Duodenal mucosa (tissue), 2 donors: ENCODE results near the gene ATL1.
"Not testable (repeated sequence)": the region's sequence is repeated elsewhere in the genome, so short reads cannot be mapped to it uniquely, and the experiment has no call there.

Source experiments
- H3K27ac ChIP-seq: one replicate; pipeline ENCODE4 v1.7.0; 2013; ENCODE audit warnings: low read depth, low read length
- H3K27me3 ChIP-seq, 2 donors: one replicate each; pipeline ENCODE4 v1.7.0; 2013; ENCODE audit warnings: low read length in 2 of 2, control low read depth in 1 of 2; ENCODE audit not compliant: insufficient read depth in 2 of 2, control insufficient read depth in 1 of 2
- H3K36me3 ChIP-seq, 2 donors: one replicate each; pipeline ENCODE4 v1.7.0; 2013; ENCODE audit warnings: low read length in 2 of 2, control low read depth in 1 of 2; ENCODE audit not compliant: insufficient read depth in 2 of 2, control insufficient read depth in 1 of 2
- H3K4me1 ChIP-seq, 2 donors: one replicate each; pipeline ENCODE4 v1.7.0; 2013; ENCODE audit warnings: low read length in 2 of 2, control low read depth in 1 of 2; ENCODE audit not compliant: insufficient read depth in 2 of 2, control insufficient read depth in 1 of 2
- H3K4me3 ChIP-seq, 2 donors: one replicate each; pipeline ENCODE4 v1.7.0; 2013; ENCODE audit warnings: low read length in 2 of 2, low read depth in 1 of 2
- H3K9ac ChIP-seq, 2 donors: one replicate each; pipeline ENCODE4 v1.7.0; 2013; ENCODE audit warnings: low read length in 2 of 2, low read depth in 1 of 2
- H3K9me3 ChIP-seq, 2 donors: one replicate each; pipeline ENCODE4 v1.7.0; 2013; ENCODE audit warnings: low read length in 2 of 2, control low read depth in 1 of 2; ENCODE audit not compliant: control insufficient read depth in 1 of 2

ATL1 gene

DNA sequence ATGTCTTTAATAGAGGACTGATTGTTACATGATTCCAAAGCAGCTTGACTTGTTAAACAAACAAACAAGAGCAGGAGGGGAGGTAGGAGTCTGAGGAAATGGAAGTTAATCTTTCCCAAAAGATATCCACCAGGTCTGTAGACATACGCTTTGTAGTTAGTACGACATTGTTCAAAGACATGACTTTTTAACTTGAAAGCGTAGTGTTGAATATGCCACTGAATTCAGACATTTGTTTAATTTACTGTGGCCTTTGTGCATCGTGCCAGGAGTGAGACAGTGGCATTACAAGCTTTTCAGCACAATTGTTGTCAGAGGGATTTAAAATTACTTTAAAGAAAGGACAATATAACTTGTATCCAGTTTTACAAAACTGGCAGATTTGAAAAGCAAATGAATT lies 55.1 kb downstream of the ATL1 start:
- no peaks in the 10 kb centered on the region for H3K4me1 ChIP-seq
- H3K9ac ChIP-seq = no peak overlapping the region
- no peak overlapping the region for H3K27ac ChIP-seq
- no peaks in the 10 kb centered on the region for H3K9me3 ChIP-seq
- H3K36me3 ChIP-seq = no peaks in the 10 kb centered on the region
- H3K4me3 ChIP-seq = no peak overlapping the region
- no peaks in the 10 kb centered on the region for H3K27me3 ChIP-seq

GRCh38 chr14:50615552-50615951 lies 55.6 kb downstream of the ATL1 start:
- no peak overlapping the region for H3K9ac ChIP-seq

GRCh38 chr14:50616275-50616674 lies 56.3 kb downstream of the ATL1 start:
- no peaks in the 10 kb centered on the region for H3K36me3 ChIP-seq
- no peaks in the 10 kb centered on the region for H3K27me3 ChIP-seq
- H3K9me3 ChIP-seq = no peaks in the 10 kb centered on the region
- no peaks in the 10 kb centered on the region for H3K4me1 ChIP-seq
- no peak overlapping the region for H3K9ac ChIP-seq
- no peak overlapping the region for H3K27ac ChIP-seq
- H3K4me3 ChIP-seq = no peak overlapping the region

More at GRCh38 chr14:50615552-50615951, 55.6 kb downstream of the ATL1 start:
- no peaks in the 10 kb centered on the region for H3K27me3 ChIP-seq
- H3K4me3 ChIP-seq = no peak overlapping the region
- H3K36me3 ChIP-seq = no peaks in the 10 kb centered on the region
- no peaks in the 10 kb centered on the region for H3K9me3 ChIP-seq
- no peaks in the 10 kb centered on the region for H3K4me1 ChIP-seq
- H3K27ac ChIP-seq = no peak overlapping the region

DNA sequence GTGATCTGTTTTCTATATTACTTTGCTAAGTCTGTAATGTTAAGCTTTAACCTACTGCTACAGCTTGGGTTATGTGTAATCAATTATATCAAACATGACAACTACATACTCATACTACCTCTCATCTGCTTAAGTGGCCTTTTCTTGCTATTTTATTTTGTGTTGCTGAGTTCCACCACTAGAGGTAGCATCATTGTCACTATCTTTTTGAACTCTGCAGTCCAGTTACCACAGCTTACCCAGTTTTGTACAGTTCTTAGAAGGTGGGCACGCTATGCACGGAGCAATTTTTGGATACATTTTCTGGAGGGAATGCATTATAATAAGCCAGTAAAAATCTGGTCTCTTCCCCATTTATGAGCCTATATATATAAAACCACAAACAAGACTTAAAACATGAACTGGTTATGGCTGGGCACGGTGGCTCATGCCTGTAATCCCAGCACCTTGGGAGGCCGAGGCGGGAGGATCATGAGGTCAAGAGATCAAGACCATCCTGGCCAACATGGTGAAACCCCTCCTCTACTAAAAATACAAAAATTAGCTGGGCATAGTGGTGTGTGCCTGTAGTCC lies 59.7 kb downstream of the ATL1 start:
- H3K36me3 ChIP-seq = no peaks in the 10 kb centered on the region
- H3K4me3 ChIP-seq = no peak overlapping the region
- H3K27me3 ChIP-seq = no peaks in the 10 kb centered on the region
- no peak overlapping the region for H3K9ac ChIP-seq
- H3K27ac ChIP-seq = no peak overlapping the region
- H3K9me3 ChIP-seq = no peaks in the 10 kb centered on the region
- H3K4me1 ChIP-seq = no peaks in the 10 kb centered on the region

GRCh38 chr14:50620341-50620740 lies 60.4 kb downstream of the ATL1 start:
- H3K9me3 ChIP-seq = no peaks in the 10 kb centered on the region
- H3K9ac ChIP-seq = no peak overlapping the region
- no peak overlapping the region for H3K27ac ChIP-seq
- H3K27me3 ChIP-seq = no peaks in the 10 kb centered on the region
- no peaks in the 10 kb centered on the region for H3K36me3 ChIP-seq
- H3K4me3 ChIP-seq = no peak overlapping the region
- H3K4me1 ChIP-seq = no peaks in the 10 kb centered on the region

DNA sequence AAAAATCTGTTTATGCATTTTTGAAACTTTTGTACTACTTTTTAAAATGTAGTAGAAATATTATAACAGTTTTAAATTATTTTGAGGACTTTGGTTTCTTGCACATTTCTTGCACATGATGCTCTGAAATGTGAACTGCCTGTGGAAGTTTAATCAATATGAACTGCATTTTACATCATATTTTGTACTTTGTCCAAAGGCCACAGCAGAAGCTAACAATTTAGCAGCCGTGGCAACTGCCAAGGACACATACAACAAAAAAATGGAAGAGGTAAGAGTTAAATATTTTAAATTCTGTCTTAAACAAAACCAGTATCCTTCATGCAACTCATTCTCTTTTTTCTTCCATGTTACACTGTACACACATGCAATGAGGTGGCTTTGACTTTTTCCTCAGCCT lies 63.0 kb downstream of the ATL1 start:
- H3K4me1 ChIP-seq = no peaks in the 10 kb centered on the region
- H3K36me3 ChIP-seq = peaks cover 0 to 1% of the 10 kb centered on the region in 2 donors
- no peaks in the 10 kb centered on the region for H3K9me3 ChIP-seq
- no peaks in the 10 kb centered on the region for H3K27me3 ChIP-seq
- no peak overlapping the region for H3K27ac ChIP-seq
- no peak overlapping the region for H3K4me3 ChIP-seq
- H3K9ac ChIP-seq = no peak overlapping the region

GRCh38 chr14:50624447-50624846 lies 64.5 kb downstream of the ATL1 start:
- H3K27ac ChIP-seq = no peak overlapping the region
- no peaks in the 10 kb centered on the region for H3K27me3 ChIP-seq
- H3K9ac ChIP-seq = no peak overlapping the region
- H3K4me1 ChIP-seq = no peaks in the 10 kb centered on the region
- peaks cover 0 to 4% of the 10 kb centered on the region in 2 donors for H3K36me3 ChIP-seq
- no peaks in the 10 kb centered on the region for H3K9me3 ChIP-seq
- no peak overlapping the region for H3K4me3 ChIP-seq

GRCh38 chr14:50624947-50625346 lies 65.0 kb downstream of the ATL1 start:
- not testable (repeated sequence) for H3K4me1 ChIP-seq, H3K36me3 ChIP-seq

DNA sequence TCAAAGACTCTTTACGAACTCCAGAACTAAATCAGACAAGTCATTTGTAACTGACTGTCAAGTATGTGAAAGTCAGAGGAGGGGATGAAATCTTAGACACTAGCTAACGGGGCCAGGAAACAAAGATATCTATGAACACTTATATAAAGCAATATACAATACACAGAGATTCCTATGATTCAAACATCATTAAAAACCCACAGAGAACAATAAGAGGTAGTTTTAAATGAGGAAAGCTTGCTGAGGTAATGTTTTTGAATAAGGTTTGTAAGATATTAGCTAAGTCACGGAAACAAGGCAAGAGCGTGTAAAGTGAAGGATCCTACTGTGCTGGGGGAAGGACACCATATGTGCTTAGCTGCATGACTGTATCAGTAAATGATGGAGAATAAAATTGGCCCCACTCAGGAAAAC lies 71.5 kb downstream of the ATL1 start:
- no peak overlapping the region for H3K4me3 ChIP-seq
- peaks cover 0 to 9% of the 10 kb centered on the region in 2 donors for H3K36me3 ChIP-seq
- no peak overlapping the region for H3K9ac ChIP-seq
- no peaks in the 10 kb centered on the region for H3K27me3 ChIP-seq
- no peaks in the 10 kb centered on the region for H3K9me3 ChIP-seq
- no peak overlapping the region for H3K27ac ChIP-seq
- H3K4me1 ChIP-seq = no peaks in the 10 kb centered on the region

More at GRCh38 chr14:50624947-50625346, 65.0 kb downstream of the ATL1 start:
- not testable (repeated sequence) for H3K27ac ChIP-seq, H3K9me3 ChIP-seq, H3K4me3 ChIP-seq, H3K27me3 ChIP-seq, H3K9ac ChIP-seq

GRCh38 chr14:50633954-50634353 lies 74.0 kb downstream of the ATL1 start:
- H3K27ac ChIP-seq = no peak overlapping the region
- no peaks in the 10 kb centered on the region for H3K4me1 ChIP-seq
- H3K4me3 ChIP-seq = no peak overlapping the region
- no peak overlapping the region for H3K9ac ChIP-seq
- peaks cover 4 to 5% of the 10 kb centered on the region in 2 donors for H3K36me3 ChIP-seq
- no peaks in the 10 kb centered on the region for H3K27me3 ChIP-seq
- H3K9me3 ChIP-seq = no peaks in the 10 kb centered on the region

GRCh38 chr14:50635141-50635540 lies 75.2 kb downstream of the ATL1 start:
- no peak overlapping the region for H3K27ac ChIP-seq
- no peaks in the 10 kb centered on the region for H3K9me3 ChIP-seq
- no peaks in the 10 kb centered on the region for H3K4me1 ChIP-seq
- no peak overlapping the region for H3K4me3 ChIP-seq
- no peaks in the 10 kb centered on the region for H3K27me3 ChIP-seq
- no peak overlapping the region for H3K9ac ChIP-seq
- H3K36me3 ChIP-seq = peaks cover 5 to 12% of the 10 kb centered on the region in 2 donors
